ENCODE results near the gene CTSW.

- TF ChIP-seq CTCF (IDR thresholded peaks at IDR 0.05) = no peak
- TF ChIP-seq ZFX (IDR thresholded peaks at IDR 0.05; ENCODE audit: borderline replicate concordance) = no peak
These were observed 41.5 kb downstream of the CTSW start for GRCh38 chr11:65921033-65921555.
